Neuronal stem cell (in vitro differentiated cells): ENCODE results near the gene DLG2.

Experiments used
- DNase-seq: peaks from one replicate; pipeline ENCODE4 v3.0.0-alpha.2; 2013; ENCODE audit warnings: low spot score
- H2AFZ ChIP-seq: one replicate; pipeline ENCODE4 v1.6.1; 2013; ENCODE audit warnings: mild to moderate bottlenecking, low read length, inconsistent platforms
- H2AK5ac ChIP-seq: 2 replicates; pipeline ENCODE4 v1.6.1; 2013; ENCODE audit warnings: low read depth, mild to moderate bottlenecking, inconsistent platforms, low read length, moderate library complexity, mixed read lengths
- H2BK120ac ChIP-seq: 2 replicates; pipeline ENCODE4 v1.6.1; 2013; ENCODE audit warnings: low read depth, mild to moderate bottlenecking, inconsistent platforms, low read length, moderate library complexity, mixed read lengths
- H2BK12ac ChIP-seq: one replicate; pipeline ENCODE4 v1.6.1; 2013; ENCODE audit warnings: low read length, inconsistent platforms
- H2BK15ac ChIP-seq: 2 replicates; pipeline ENCODE4 v1.6.1; 2013; ENCODE audit warnings: mild to moderate bottlenecking, low read length, inconsistent platforms, mixed read lengths
- H2BK5ac ChIP-seq: one replicate; pipeline ENCODE4 v1.6.1; 2013; ENCODE audit warnings: inconsistent platforms, mild to moderate bottlenecking, low read length, moderate library complexity
- H3K14ac ChIP-seq: one replicate; pipeline ENCODE4 v1.6.1; 2013; ENCODE audit warnings: low read length, inconsistent platforms
- H3K18ac ChIP-seq: 2 replicates; pipeline ENCODE4 v1.6.1; 2013; ENCODE audit warnings: low read length, inconsistent platforms
- H3K23ac ChIP-seq: 2 replicates; pipeline ENCODE4 v1.6.1; 2013; ENCODE audit warnings: low read depth, mild to moderate bottlenecking, mixed read lengths, low read length, inconsistent platforms; ENCODE audit not compliant: poor library complexity
- H3K27ac ChIP-seq: replicated peaks from 3 replicates; pipeline ENCODE4 v1.5.1; 2013; ENCODE audit warnings: low read length, inconsistent platforms
- H3K27me3 ChIP-seq, 3 experiments: 2 replicates each; pipeline ENCODE4 v1.6.1; 2013; ENCODE audit warnings: low read length in 3 of 3, mild to moderate bottlenecking in 2 of 3, inconsistent platforms in 1 of 3, low read depth in 1 of 3, mixed read lengths in 1 of 3, moderate library complexity in 1 of 3; ENCODE audit not compliant: control insufficient read depth in 3 of 3, insufficient read depth in 3 of 3
- H3K36me3 ChIP-seq, 2 donors: replicated peaks in 1 of 2; 2 replicates each; pipeline ENCODE4 v1.6.1; 2013; ENCODE audit warnings: low read length in 2 of 2; ENCODE audit not compliant: control insufficient read depth in 2 of 2, insufficient read depth in 2 of 2
- H3K4ac ChIP-seq: 2 replicates; pipeline ENCODE4 v1.6.1; 2013; ENCODE audit warnings: inconsistent platforms, mild to moderate bottlenecking, low read length, moderate library complexity
- H3K4me1 ChIP-seq, 2 donors: 1 replicate in 1 of 2; 2 replicates in 1 of 2; pipeline ENCODE4 v1.6.1; 2013; ENCODE audit warnings: low read length in 2 of 2, low read depth in 1 of 2; ENCODE audit not compliant: control insufficient read depth in 2 of 2, insufficient read depth in 1 of 2
- H3K4me2 ChIP-seq: one replicate; pipeline ENCODE4 v1.6.1; 2013; ENCODE audit warnings: mild to moderate bottlenecking, low read length, inconsistent platforms; ENCODE audit not compliant: insufficient read depth, poor library complexity, severe bottlenecking
- H3K4me3 ChIP-seq, 2 donors: 2 replicates each; pipeline ENCODE4 v1.5.1; 2013; ENCODE audit warnings: low read length in 2 of 2, mild to moderate bottlenecking in 2 of 2, inconsistent platforms in 1 of 2, moderate library complexity in 1 of 2
- H3K79me1 ChIP-seq: one replicate; pipeline ENCODE4 v1.6.1; 2013; ENCODE audit warnings: low read depth, mild to moderate bottlenecking, inconsistent platforms, low read length, moderate library complexity
- H3K9ac ChIP-seq: one replicate; pipeline ENCODE4 v1.6.1; 2013; ENCODE audit warnings: mild to moderate bottlenecking, low read depth, low read length, inconsistent platforms; ENCODE audit not compliant: poor library complexity
- H3K9me3 ChIP-seq, 2 donors: replicated peaks in 1 of 2; 2 replicates each; pipeline versions ENCODE3 to v1.6.1; 2013; ENCODE audit warnings: low read length in 2 of 2, mild to moderate bottlenecking in 2 of 2, inconsistent platforms in 1 of 2, low read depth in 1 of 2, mixed read lengths in 1 of 2, moderate library complexity in 1 of 2; ENCODE audit not compliant: control insufficient read depth in 2 of 2, insufficient read depth in 1 of 2
- H4K8ac ChIP-seq: one replicate; pipeline ENCODE4 v1.6.1; 2013; ENCODE audit warnings: low read depth, mild to moderate bottlenecking, inconsistent platforms, low read length, moderate library complexity
- H4K91ac ChIP-seq: one replicate; pipeline ENCODE4 v1.6.1; 2013; ENCODE audit warnings: low read length, low read depth, mild to moderate bottlenecking, inconsistent platforms; ENCODE audit not compliant: poor library complexity
- WGBS, 2 donors: extraction: QIAGEN DNeasy Blood & Tissue Kit; methylation state at CpG; one replicate each; pipeline ENCODE4 v1.1.7; 2013; ENCODE audit warnings: missing lambda C conversion rate in 2 of 2, mixed read lengths in 1 of 2; ENCODE audit not compliant: insufficient read length in 2 of 2, insufficient replicate concordance in 1 of 2; ENCODE audit errors: extremely low coverage in 2 of 2; 5-methylcytosine and 5-hydroxymethylcytosine counted together

DLG2 gene

GRCh38 chr11:84234462-84235202 lies 1392.5 kb downstream of the DLG2 start:
- Histone ChIP-seq H3K79me1 (no peaks in the 10 kb centered on the region), H3K4me2 (no peak overlapping the region), H4K8ac (no peak overlapping the region), H3K23ac (no peak overlapping the region), H3K4me1 (peaks cover 1 to 4% of the 10 kb centered on the region in 2 donors), H3K27me3 (no peaks in the 10 kb centered on the region), H2AK5ac (no peak overlapping the region), H2BK15ac (no peak overlapping the region), H3K27ac (no peak overlapping the region), H2AFZ (no peak overlapping the region), H3K9ac (no peak overlapping the region), H3K36me3 (no peaks in the 10 kb centered on the region), H3K4ac (no peak overlapping the region), H3K18ac (no peak overlapping the region), H2BK120ac (no peak overlapping the region), H3K14ac (no peak overlapping the region), H3K4me3 (no peak overlapping the region), H3K9me3 (no peaks in the 10 kb centered on the region), H4K91ac (no peak overlapping the region), H2BK5ac (no peak overlapping the region), H2BK12ac (no peak overlapping the region)
- no peak for DNase-seq
- WGBS, 2 donors = no CpG with 5 or more reads among the region's 4 CpGs

DNA sequence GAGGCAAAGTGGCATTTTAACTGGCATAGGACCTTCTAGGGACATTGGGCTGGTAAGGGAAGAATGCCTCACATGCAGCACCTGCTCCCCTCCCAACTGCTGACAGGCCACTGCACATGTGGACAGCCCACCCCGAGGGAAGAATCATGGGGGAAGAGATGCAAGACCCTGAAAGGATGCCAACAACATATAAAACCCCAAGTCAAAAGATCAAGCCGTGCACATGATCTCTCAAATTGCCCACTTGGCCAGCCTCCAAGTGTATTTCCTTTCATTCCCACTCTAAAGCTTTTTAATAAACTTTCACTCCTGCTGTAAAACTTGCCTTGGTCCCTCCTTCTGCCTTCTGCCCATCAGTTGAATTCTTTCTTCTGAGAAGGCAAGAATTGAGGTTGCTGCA lies 1393.1 kb downstream of the DLG2 start:
- no peak for DNase-seq
- Histone ChIP-seq H3K14ac (no peak overlapping the region), H2BK12ac (no peak overlapping the region), H3K4me1 (peaks cover 1 to 4% of the 10 kb centered on the region in 2 donors), H3K18ac (no peak overlapping the region), H2AFZ (no peak overlapping the region), H3K23ac (no peak overlapping the region), H3K36me3 (no peaks in the 10 kb centered on the region), H4K91ac (no peak overlapping the region), H2BK15ac (no peak overlapping the region), H3K79me1 (no peaks in the 10 kb centered on the region), H2AK5ac (no peak overlapping the region), H3K9me3 (no peaks in the 10 kb centered on the region), H3K9ac (no peak overlapping the region), H3K4me3 (no peak overlapping the region), H2BK120ac (no peak overlapping the region), H3K4me2 (no peak overlapping the region), H3K4ac (no peak overlapping the region), H4K8ac (no peak overlapping the region), H2BK5ac (no peak overlapping the region), H3K27ac (no peak overlapping the region), H3K27me3 (no peaks in the 10 kb centered on the region)
- WGBS, 2 donors = no CpG with 5 or more reads among the region's 2 CpGs

DNA sequence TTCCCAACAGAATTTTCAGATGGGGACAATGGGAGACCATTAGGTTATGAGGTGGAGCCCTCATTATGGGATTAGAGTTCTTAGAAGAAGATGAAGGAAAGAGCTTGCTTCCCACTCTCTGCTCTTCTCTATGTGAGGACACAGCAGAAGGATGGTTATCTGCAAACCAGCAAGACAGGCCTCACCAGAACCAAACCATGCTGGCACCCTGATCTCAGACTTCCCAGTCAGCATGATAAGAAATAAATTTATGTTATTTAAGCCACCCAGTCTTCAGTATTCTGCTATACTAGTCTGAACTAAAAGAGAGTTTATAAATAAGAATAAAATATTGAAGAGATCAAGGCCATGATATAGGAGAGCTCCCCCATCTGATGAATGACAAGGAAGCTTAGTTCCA lies 1394.6 kb downstream of the DLG2 start:
- H3K4ac ChIP-seq = no peak overlapping the region

DNA sequence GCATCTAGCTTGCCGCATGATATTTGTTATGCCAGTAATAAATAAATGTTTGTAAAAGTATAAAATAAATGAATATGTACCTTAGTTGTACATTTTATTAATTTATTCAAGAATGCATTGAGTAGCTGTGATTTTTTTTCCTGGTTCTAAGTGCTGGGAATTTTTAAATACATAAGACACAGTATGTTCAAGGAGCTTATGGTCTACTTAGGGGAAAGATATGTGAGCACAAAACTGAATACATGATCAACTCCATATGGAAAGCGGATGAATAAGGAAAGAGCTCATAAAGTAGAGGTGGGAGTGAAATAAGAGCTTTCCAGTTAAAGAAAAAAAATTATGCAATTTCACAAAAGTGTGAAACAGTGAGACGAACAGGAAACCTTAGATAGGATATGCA lies 1396.7 kb downstream of the DLG2 start:
- Histone ChIP-seq H3K4ac (no peak overlapping the region), H3K36me3 (no peaks in the 10 kb centered on the region), H2AFZ (no peak overlapping the region), H3K4me2 (no peak overlapping the region), H4K91ac (no peak overlapping the region), H2AK5ac (no peak overlapping the region), H2BK5ac (no peak overlapping the region), H3K9ac (no peak overlapping the region), H2BK120ac (no peak overlapping the region), H3K9me3 (no peaks in the 10 kb centered on the region), H3K18ac (no peak overlapping the region), H3K4me3 (no peak overlapping the region), H3K79me1 (no peaks in the 10 kb centered on the region), H2BK15ac (no peak overlapping the region), H3K27me3 (no peaks in the 10 kb centered on the region), H3K23ac (no peak overlapping the region), H3K27ac (no peak overlapping the region), H2BK12ac (no peak overlapping the region), H3K14ac (no peak overlapping the region), H3K4me1 (peaks cover 1 to 4% of the 10 kb centered on the region in 2 donors), H4K8ac (no peak overlapping the region)
- DNase-seq = no peak
- no CpG with 5 or more reads among the region's 3 CpGs for WGBS, 2 donors

More for the DNA sequence above, 1394.6 kb downstream of the DLG2 start:
- Histone ChIP-seq H3K27me3 (no peaks in the 10 kb centered on the region), H3K36me3 (no peaks in the 10 kb centered on the region), H3K18ac (no peak overlapping the region), H2AK5ac (no peak overlapping the region), H2BK120ac (no peak overlapping the region), H3K9ac (no peak overlapping the region), H3K27ac (no peak overlapping the region), H3K14ac (no peak overlapping the region), H3K9me3 (no peaks in the 10 kb centered on the region), H3K4me3 (no peak overlapping the region), H2AFZ (no peak overlapping the region), H3K4me2 (no peak overlapping the region), H3K79me1 (no peaks in the 10 kb centered on the region), H3K23ac (no peak overlapping the region), H4K8ac (no peak overlapping the region), H4K91ac (no peak overlapping the region), H2BK5ac (no peak overlapping the region), H3K4me1 (peaks cover 1 to 4% of the 10 kb centered on the region in 2 donors), H2BK12ac (no peak overlapping the region), H2BK15ac (no peak overlapping the region)
- no peak for DNase-seq
